GM23338 (cell line): ENCODE measurements around the gene MYO5B. TPM values are rescaled to one million over a fixed set of nuclear protein-coding genes. Genes with fewer than 3 reads are reported as not detected.
"Not testable (repeated sequence)": the region's sequence is repeated elsewhere in the genome, so short reads cannot be mapped to it uniquely, and the experiment has no call there.

ENCODE experiments used
- ATAC-seq: fragments of 200-7000 bp; cut with Tn5 transposase; 3 replicates; pipeline ENCODE4 v1.9.1; 2020
- DNase-seq: peaks from one replicate; pipeline ENCODE4 v3.0.0-alpha.2; 2015; ENCODE audit warnings: low spot score
- H2AFZ ChIP-seq: fragments of 200-600 bp; sonication (generic); 2 replicates; pipeline ENCODE4 v1.8.0; 2016; ENCODE audit warnings: antibody characterized with exemption, mild to moderate bottlenecking, moderate library complexity
- H3F3A ChIP-seq: fragments of 200-600 bp; sonication (generic); replicated peaks from 2 replicates; pipeline ENCODE4 v1.8.0; 2017; ENCODE audit warnings: antibody characterized with exemption, mixed run types, low read depth
- H3K27ac ChIP-seq: fragments of 200-600 bp; sonication (generic); 2 replicates; pipeline ENCODE4 v1.6.1; 2016; ENCODE audit warnings: low read depth
- H3K27me3 ChIP-seq: fragments of 200-600 bp; sonication (generic); 2 replicates; pipeline ENCODE4 v1.8.0; 2016; ENCODE audit warnings: mild to moderate bottlenecking, mixed run types, moderate library complexity; ENCODE audit not compliant: insufficient read depth
- H3K36me3 ChIP-seq: fragments of 200-600 bp; sonication (generic); 2 replicates; pipeline ENCODE4 v1.8.0; 2016; ENCODE audit warnings: mild to moderate bottlenecking; ENCODE audit not compliant: insufficient read depth
- H3K4me1 ChIP-seq: fragments of 200-600 bp; sonication (generic); 2 replicates; pipeline ENCODE4 v1.8.0; 2016; ENCODE audit warnings: mild to moderate bottlenecking, moderate library complexity; ENCODE audit not compliant: insufficient read depth
- H3K4me2 ChIP-seq: fragments of 200-600 bp; sonication (generic); 2 replicates; pipeline ENCODE4 v1.7.1; 2017; ENCODE audit warnings: mixed run types
- H3K4me3 ChIP-seq: fragments of 200-600 bp; sonication (generic); 2 replicates; pipeline ENCODE4 v1.6.1; 2016; ENCODE audit warnings: mixed run types
- H3K79me2 ChIP-seq: fragments of 200-600 bp; sonication (generic); replicated peaks from 2 replicates; pipeline ENCODE4 v1.8.0; 2017; ENCODE audit warnings: mild to moderate bottlenecking; ENCODE audit not compliant: insufficient read depth
- H3K9me2 ChIP-seq: fragments of 200-600 bp; sonication (generic); 2 replicates; pipeline ENCODE4 v1.8.0; 2017; ENCODE audit not compliant: insufficient read depth
- H4K20me1 ChIP-seq: fragments of 200-600 bp; sonication (generic); replicated peaks from 2 replicates; pipeline ENCODE4 v1.8.0; 2017; ENCODE audit warnings: mild to moderate bottlenecking; ENCODE audit not compliant: insufficient read depth
- H3K27ac Mint-ChIP-seq: 2 replicates; pipeline ENCODE4 v1.8.0; 2020; ENCODE audit warnings: inconsistent platforms, mild to moderate bottlenecking, moderate library complexity, mixed read lengths
- H3K27me3 Mint-ChIP-seq: 3 replicates; pipeline ENCODE4 v1.8.0; 2022; ENCODE audit warnings: low read depth, mild to moderate bottlenecking, moderate library complexity, mixed read lengths, inconsistent platforms; ENCODE audit not compliant: insufficient read depth, poor library complexity
- H3K36me3 Mint-ChIP-seq: 3 replicates; pipeline ENCODE4 v1.8.0; 2021; ENCODE audit warnings: low read depth, mild to moderate bottlenecking, inconsistent platforms, moderate library complexity, mixed read lengths
- H3K4me1 Mint-ChIP-seq: 3 replicates; pipeline ENCODE4 v1.8.0; 2020; ENCODE audit warnings: mild to moderate bottlenecking, inconsistent platforms, mixed read lengths
- H3K4me3 Mint-ChIP-seq: 3 replicates; pipeline ENCODE4 v1.8.0; 2021; ENCODE audit warnings: moderate library complexity, mild to moderate bottlenecking, inconsistent platforms, mixed read lengths
- H3K9me3 Mint-ChIP-seq: 3 replicates; pipeline ENCODE4 v1.8.0; 2020; ENCODE audit warnings: moderate library complexity, mild to moderate bottlenecking, inconsistent platforms, mixed read lengths
- CTCF ChIP-seq, 2 experiments: fragments of 200-600 bp in 1 of 2; sonication (generic) in 1 of 2; conservative IDR thresholded peaks; 2 replicates each; pipeline versions ENCODE4 v1.5.1 to v1.6.1; 2016 to 2017; ENCODE audit warnings: antibody characterized with exemption in 2 of 2, low read depth in 2 of 2, mild to moderate bottlenecking in 2 of 2, moderate library complexity in 1 of 2
- ETS1 ChIP-seq: IDR thresholded peaks from 2 replicates; pipeline ENCODE4 v1.6.1; 2016; ENCODE audit warnings: antibody characterized with exemption
- NANOG ChIP-seq: IDR thresholded peaks from 2 replicates; pipeline ENCODE4 v1.6.1; 2016; ENCODE audit warnings: antibody characterized with exemption, borderline replicate concordance
- POLR2AphosphoS5 ChIP-seq: IDR thresholded peaks from 2 replicates; pipeline ENCODE4 v1.6.1; 2016; ENCODE audit warnings: antibody characterized with exemption, low read depth
- REST ChIP-seq: IDR thresholded peaks from one replicate; pipeline ENCODE4 v1.6.1; 2018; ENCODE audit warnings: antibody characterized with exemption; ENCODE audit not compliant: unreplicated experiment
- ZNF114 ChIP-seq: fragments of 250-450 bp; sonication (Bioruptor Pico); IDR thresholded peaks from 2 replicates; pipeline ENCODE4 v1.5.0; 2020; ENCODE audit warnings: mild to moderate bottlenecking, moderate library complexity
- ZNF331 ChIP-seq: fragments of 250-450 bp; sonication (Bioruptor Pico); IDR thresholded peaks from 2 replicates; pipeline ENCODE4 v1.5.0; 2020; ENCODE audit warnings: low read depth, mild to moderate bottlenecking, moderate library complexity
- polyA plus RNA-seq: library from polyadenylated mRNA; unstranded; fragments of >200 nt; fragmentation: Nextera tagmentation; extraction: Ambion mirVana; gene quantifications from 2 replicates; pipeline ENCODE4 v1.2.1, GENCODE V29; 2016
- total RNA-seq: library from RNA; depleted of rRNA; stranded (reverse); fragments of >200 nt; shearing (Covaris generic); gene quantifications from 2 replicates; pipeline ENCODE4 v1.2.3, GENCODE V29; 2014

The MYO5B gene
- total and polyA plus RNA-seq, 2 experiments from 2014 or later, result 3.2 to 19.1 TPM

GRCh38 chr18:50096766-50097435 is 98.0 kb downstream of the MYO5B start:
- Mint-ChIP-seq H3K9me3 (no peaks in the 10 kb centered on the region), H3K36me3 (no peaks in the 10 kb centered on the region), H3K27ac (no peak overlapping the region), H3K27me3 (no peaks in the 10 kb centered on the region), H3K4me1 (peaks cover 22% of the 10 kb centered on the region), H3K4me3 (no peak overlapping the region)
- TF ChIP-seq POLR2AphosphoS5, result no peak
- no peak for TF ChIP-seq ZNF114 (CRISPR knock-in tag)
- no peak for TF ChIP-seq REST
- TF ChIP-seq ZNF331, result no peak
- TF ChIP-seq ETS1, result no peak
- TF ChIP-seq NANOG, result no peak
- TF ChIP-seq CTCF (conservative IDR thresholded peaks at IDR 0.05; ENCODE audit: low read depth in 2 of 2), result no peak
- H3K27ac ChIP-seq, result no peak overlapping the region
- H3K79me2 ChIP-seq, result no peaks in the 10 kb centered on the region
- H4K20me1 ChIP-seq, result no peaks in the 10 kb centered on the region
- no peak for ATAC-seq
- no peaks in the 10 kb centered on the region for H3F3A ChIP-seq
- H3K4me3 ChIP-seq, result no peak overlapping the region
- H3K27me3 ChIP-seq, result no peaks in the 10 kb centered on the region
- no peak for DNase-seq
- no peak overlapping the region for H2AFZ ChIP-seq
- H3K9me2 ChIP-seq, result peaks cover 23% of the 10 kb centered on the region
- H3K4me2 ChIP-seq, result no peak overlapping the region
- no peaks in the 10 kb centered on the region for H3K36me3 ChIP-seq
- peaks cover 16% of the 10 kb centered on the region for H3K4me1 ChIP-seq

- H3K27me3 ChIP-seq, result not testable (repeated sequence)
These were observed 100.2 kb downstream of the MYO5B start for GRCh38 chr18:50094786-50095185.

More at GRCh38 chr18:50094786-50095185, 100.2 kb downstream of the MYO5B start:
- not testable (repeated sequence) for H3K27me3 Mint-ChIP-seq, H3K4me3 Mint-ChIP-seq, H3K4me3 ChIP-seq, ATAC-seq, H3K36me3 Mint-ChIP-seq, H3K79me2 ChIP-seq, H3K27ac Mint-ChIP-seq, H3K9me3 Mint-ChIP-seq, H3F3A ChIP-seq, H4K20me1 ChIP-seq, DNase-seq, H3K27ac ChIP-seq, H2AFZ ChIP-seq, H3K36me3 ChIP-seq, H3K4me2 ChIP-seq
- H3K4me1 Mint-ChIP-seq, result peaks cover 43% of the 10 kb centered on the region
- Histone ChIP-seq H3K4me1 (peaks cover 35% of the 10 kb centered on the region), H3K9me2 (peaks cover 23% of the 10 kb centered on the region)
